Measurements from ENCODE around the gene DLG2.

DNA sequence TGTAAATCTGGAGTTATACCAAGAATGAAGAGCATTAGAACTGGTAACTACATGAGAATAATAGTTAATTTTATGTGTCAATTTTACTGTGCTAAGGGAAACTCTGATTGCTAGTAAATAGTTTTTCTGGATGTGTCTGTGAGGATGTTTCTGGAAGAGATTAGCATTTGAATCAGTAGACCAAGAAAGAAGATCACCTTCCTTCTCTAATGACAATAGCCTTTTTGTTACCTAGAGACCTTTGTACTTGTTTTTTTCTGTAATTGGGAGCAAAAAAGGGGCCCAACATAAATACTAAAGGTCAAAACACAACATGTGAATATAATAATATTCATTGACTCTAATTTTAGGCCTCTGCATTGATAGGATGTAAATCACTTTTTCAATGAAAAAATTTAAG lies 100.6 kb downstream of the DLG2 start:
- TF ChIP-seq, protein P1, sequence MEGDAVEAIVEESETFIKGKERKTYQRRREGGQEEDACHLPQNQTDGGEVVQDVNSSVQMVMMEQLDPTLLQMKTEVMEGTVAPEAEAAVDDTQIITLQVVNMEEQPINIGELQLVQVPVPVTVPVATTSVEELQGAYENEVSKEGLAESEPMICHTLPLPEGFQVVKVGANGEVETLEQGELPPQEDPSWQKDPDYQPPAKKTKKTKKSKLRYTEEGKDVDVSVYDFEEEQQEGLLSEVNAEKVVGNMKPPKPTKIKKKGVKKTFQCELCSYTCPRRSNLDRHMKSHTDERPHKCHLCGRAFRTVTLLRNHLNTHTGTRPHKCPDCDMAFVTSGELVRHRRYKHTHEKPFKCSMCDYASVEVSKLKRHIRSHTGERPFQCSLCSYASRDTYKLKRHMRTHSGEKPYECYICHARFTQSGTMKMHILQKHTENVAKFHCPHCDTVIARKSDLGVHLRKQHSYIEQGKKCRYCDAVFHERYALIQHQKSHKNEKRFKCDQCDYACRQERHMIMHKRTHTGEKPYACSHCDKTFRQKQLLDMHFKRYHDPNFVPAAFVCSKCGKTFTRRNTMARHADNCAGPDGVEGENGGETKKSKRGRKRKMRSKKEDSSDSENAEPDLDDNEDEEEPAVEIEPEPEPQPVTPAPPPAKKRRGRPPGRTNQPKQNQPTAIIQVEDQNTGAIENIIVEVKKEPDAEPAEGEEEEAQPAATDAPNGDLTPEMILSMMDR (IDR thresholded peaks at IDR 0.05) = no peak
- no peak for TF ChIP-seq POLR2A (IDR thresholded peaks at IDR 0.05)

Measured in uterus (tissue), 2 donors.